CD4-positive, CD25-positive, alpha-beta regulatory T cell (primary cell): ENCODE measurements around the gene TIAM1. TPM values are rescaled to one million over a fixed set of nuclear protein-coding genes. Genes with fewer than 3 reads are reported as not detected.

Experiments used
- ATAC-seq, 2 donors: fragments of 150-1000 bp; cut with Tn5 transposase; one replicate each; pipeline ENCODE4 v1.10.0; 2021; ENCODE audit warnings: low read depth in 2 of 2, moderate number of reproducible peaks in 2 of 2, moderate library complexity in 1 of 2
- DNase-seq, 3 donors: peaks; one replicate each; pipeline versions ENCODE4 v3.0.0 to v3.0.0-alpha.2; 2012 to 2022; ENCODE audit warnings: mixed read lengths in 1 of 3
- H3K27ac ChIP-seq: one replicate; pipeline ENCODE4 v1.7.0; 2013; ENCODE audit warnings: mild to moderate bottlenecking, low read length; ENCODE audit not compliant: insufficient read depth, poor library complexity, severe bottlenecking
- H3K27me3 ChIP-seq: one replicate; pipeline ENCODE4 v1.7.0; 2013; ENCODE audit warnings: low read length; ENCODE audit not compliant: control insufficient read depth, insufficient read depth
- H3K36me3 ChIP-seq: one replicate; pipeline ENCODE4 v1.7.0; 2013; ENCODE audit warnings: mild to moderate bottlenecking, low read length, moderate library complexity; ENCODE audit not compliant: control insufficient read depth, insufficient read depth
- H3K4me1 ChIP-seq: 2 replicates; pipeline ENCODE4 v1.7.0; 2013; ENCODE audit warnings: mild to moderate bottlenecking, low read length; ENCODE audit not compliant: insufficient read depth, control insufficient read depth, poor library complexity, severe bottlenecking
- H3K4me3 ChIP-seq: one replicate; pipeline ENCODE4 v1.7.0; 2013; ENCODE audit warnings: low read depth, mild to moderate bottlenecking, low read length, moderate library complexity
- H3K9me3 ChIP-seq, 2 experiments: 1 replicate in 1 of 2; 2 replicates in 1 of 2; pipeline ENCODE4 v1.7.0; 2013; ENCODE audit warnings: low read length in 2 of 2, mild to moderate bottlenecking in 1 of 2, moderate library complexity in 1 of 2; ENCODE audit not compliant: control insufficient read depth in 2 of 2
- H3K27ac Mint-ChIP-seq, 3 donors: one replicate each; pipeline ENCODE4 v1.8.0; 2020 to 2022; ENCODE audit warnings: mild to moderate bottlenecking in 3 of 3, mixed read lengths in 3 of 3, moderate library complexity in 2 of 3
- H3K27me3 Mint-ChIP-seq: one replicate; pipeline ENCODE4 v1.8.0; 2022; ENCODE audit warnings: mild to moderate bottlenecking, mixed read lengths
- H3K36me3 Mint-ChIP-seq: one replicate; pipeline ENCODE4 v1.8.0; 2020; ENCODE audit warnings: mixed read lengths
- H3K4me1 Mint-ChIP-seq, 4 donors: one replicate each; pipeline ENCODE4 v1.8.0; 2020 to 2022; ENCODE audit warnings: mixed read lengths in 4 of 4, mild to moderate bottlenecking in 1 of 4
- H3K4me3 Mint-ChIP-seq, 4 donors: one replicate each; pipeline ENCODE4 v1.8.0; 2020 to 2022; ENCODE audit warnings: mild to moderate bottlenecking in 4 of 4, mixed read lengths in 4 of 4, moderate library complexity in 3 of 4
- H3K9me3 Mint-ChIP-seq, 7 donors: one replicate each; pipeline ENCODE4 v1.8.0; 2020 to 2022; ENCODE audit warnings: mixed read lengths in 7 of 7, mild to moderate bottlenecking in 3 of 7, moderate library complexity in 2 of 7
- polyA plus RNA-seq, 4 donors: library from polyadenylated mRNA; unstranded; fragments of 300-500 nt; fragmentation: Illumina TruSeq; gene quantifications; one replicate each; pipeline ENCODE4 v1.2.3, GENCODE V29; 2021
- total RNA-seq: library from RNA; stranded (reverse); gene quantifications from one replicate; pipeline ENCODE4 v1.2.3, GENCODE V29; 2022

The TIAM1 gene
- total and polyA plus RNA-seq, 5 donors from 2014 or later = 31.1 to 142 (median 35.2) TPM

DNA sequence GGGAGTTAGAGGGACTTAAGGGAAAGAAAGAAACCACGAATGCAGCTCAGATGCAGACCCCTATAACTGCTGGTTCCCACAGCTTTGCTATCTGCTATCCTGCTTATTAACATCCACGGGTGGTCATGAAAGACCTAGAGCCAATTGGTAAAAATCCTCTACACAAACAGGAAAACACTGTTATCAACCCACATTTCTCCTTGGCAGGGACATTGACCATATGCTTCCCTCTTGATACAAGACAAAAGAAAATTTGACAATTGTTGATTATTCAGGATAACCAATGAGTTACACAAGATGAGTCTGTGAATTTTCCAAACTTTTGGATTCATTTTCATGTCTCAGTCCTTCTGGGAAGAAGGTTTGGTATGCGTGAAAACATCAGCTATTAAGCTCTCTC, 90.4 kb downstream of the TIAM1 start:
- no peaks in the 10 kb centered on the region for H3K36me3 ChIP-seq
- H3K4me1 ChIP-seq = no peaks in the 10 kb centered on the region
- H3K27me3 Mint-ChIP-seq = no peaks in the 10 kb centered on the region
- ATAC-seq (no peak), DNase-seq (no peak)
- H3K36me3 Mint-ChIP-seq = no peaks in the 10 kb centered on the region
- H3K9me3 ChIP-seq = no peaks in the 10 kb centered on the region
- peaks cover 0 to 2% (median 0%) of the 10 kb centered on the region in 4 donors for H3K4me1 Mint-ChIP-seq
- no peak overlapping the region for H3K27ac ChIP-seq
- no peak overlapping the region for H3K27ac Mint-ChIP-seq
- no peak overlapping the region for H3K4me3 ChIP-seq
- H3K27me3 ChIP-seq = peaks cover 5% of the 10 kb centered on the region
- H3K4me3 Mint-ChIP-seq = no peak overlapping the region
- peaks cover 0 to 2% (median 0%) of the 10 kb centered on the region in 7 donors for H3K9me3 Mint-ChIP-seq

DNA sequence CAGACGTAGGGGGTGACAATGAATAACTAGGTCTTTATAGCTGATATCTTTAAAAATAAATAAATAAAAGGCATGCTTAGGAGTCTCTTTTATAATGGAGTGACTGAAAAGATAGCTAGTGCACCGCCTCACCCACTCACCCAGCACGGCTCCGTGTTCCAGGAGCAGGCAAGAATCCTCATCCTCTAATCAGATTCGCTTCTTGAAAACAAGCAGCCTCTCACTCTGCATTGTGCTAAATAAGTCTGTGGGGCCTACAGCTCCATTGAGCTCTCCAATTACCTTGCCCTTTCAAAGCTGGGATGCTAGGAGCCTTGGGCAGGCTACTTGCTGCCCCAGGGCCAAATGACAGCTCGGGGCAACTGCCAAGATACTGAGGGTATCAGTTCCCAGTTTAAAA, 91.5 kb downstream of the TIAM1 start:
- no peak for ATAC-seq
- Histone ChIP-seq H3K4me1 (no peaks in the 10 kb centered on the region), H3K27me3 (peaks cover 5% of the 10 kb centered on the region), H3K9me3 (no peaks in the 10 kb centered on the region), H3K27ac (no peak overlapping the region), H3K36me3 (no peaks in the 10 kb centered on the region), H3K4me3 (no peak overlapping the region)
- Mint-ChIP-seq H3K4me1 (peaks cover 0 to 2% (median 0%) of the 10 kb centered on the region in 4 donors), H3K4me3 (no peak overlapping the region), H3K27ac (no peak overlapping the region), H3K27me3 (no peaks in the 10 kb centered on the region), H3K36me3 (no peaks in the 10 kb centered on the region), H3K9me3 (peaks cover 0 to 2% (median 0%) of the 10 kb centered on the region in 7 donors)
- no peak for DNase-seq

DNA sequence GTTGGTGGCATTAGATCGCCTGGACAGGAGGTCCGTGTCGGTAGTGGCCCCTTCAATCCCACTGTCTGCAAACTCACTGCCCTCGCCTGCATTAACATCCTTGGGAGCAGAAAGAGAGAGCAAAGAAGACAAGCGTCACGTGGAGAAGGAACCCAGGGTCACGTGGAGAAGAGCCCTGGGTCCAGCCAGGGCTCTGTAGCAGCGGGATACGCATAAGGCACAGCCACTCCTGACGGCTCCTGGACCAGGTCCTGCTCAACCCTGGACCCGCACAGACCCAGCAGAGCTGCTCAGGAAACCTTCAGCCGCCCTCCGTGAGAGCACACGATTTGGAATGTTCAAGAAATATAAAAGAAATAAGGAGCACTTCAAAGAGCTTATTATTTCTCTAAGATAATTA, 92.0 kb downstream of the TIAM1 start:
- H3K4me3 Mint-ChIP-seq = no peak overlapping the region
- no peak for DNase-seq

DNA sequence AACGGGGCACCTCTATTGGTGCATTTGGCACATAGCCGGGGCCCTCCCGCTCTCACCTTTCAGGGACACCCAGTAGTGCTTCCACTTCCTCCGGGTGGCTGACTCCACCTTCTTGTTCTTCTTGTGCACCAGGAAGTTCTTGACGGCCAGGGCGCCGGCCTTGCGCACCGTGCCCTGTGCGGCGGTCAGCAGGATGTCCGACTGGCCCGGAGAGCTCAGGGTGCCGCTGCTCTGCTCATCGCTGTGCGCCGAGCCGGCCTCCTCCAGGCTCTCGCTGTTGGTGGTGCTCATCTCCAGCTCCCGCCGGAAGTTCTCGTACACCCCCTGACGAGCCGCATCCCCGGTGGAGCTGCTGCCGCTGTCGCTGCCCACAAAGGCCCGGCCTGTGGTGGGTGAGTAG, 92.4 kb downstream of the TIAM1 start:
- H3K27ac ChIP-seq = no peak overlapping the region
- Mint-ChIP-seq H3K9me3 (peaks cover 0 to 2% (median 0%) of the 10 kb centered on the region in 7 donors), H3K27ac (no peak overlapping the region), H3K4me3 (no peak overlapping the region), H3K4me1 (no peaks in the 10 kb centered on the region), H3K27me3 (no peaks in the 10 kb centered on the region), H3K36me3 (no peaks in the 10 kb centered on the region)
- DNase-seq (no peak), ATAC-seq (no peak)
- no peaks in the 10 kb centered on the region for H3K36me3 ChIP-seq
- H3K4me1 ChIP-seq = no peaks in the 10 kb centered on the region
- H3K9me3 ChIP-seq = no peaks in the 10 kb centered on the region
- H3K4me3 ChIP-seq = no peak overlapping the region
- H3K27me3 ChIP-seq = no peaks in the 10 kb centered on the region

More for the DNA sequence above, 92.0 kb downstream of the TIAM1 start:
- Histone ChIP-seq H3K4me1 (no peaks in the 10 kb centered on the region), H3K4me3 (no peak overlapping the region), H3K9me3 (no peaks in the 10 kb centered on the region), H3K27ac (no peak overlapping the region), H3K27me3 (peaks cover 2% of the 10 kb centered on the region), H3K36me3 (no peaks in the 10 kb centered on the region)
- Mint-ChIP-seq H3K4me1 (no peaks in the 10 kb centered on the region), H3K27ac (no peak overlapping the region), H3K36me3 (no peaks in the 10 kb centered on the region), H3K9me3 (peaks cover 0 to 2% (median 0%) of the 10 kb centered on the region in 7 donors), H3K27me3 (no peaks in the 10 kb centered on the region)
- ATAC-seq = no peak

DNA sequence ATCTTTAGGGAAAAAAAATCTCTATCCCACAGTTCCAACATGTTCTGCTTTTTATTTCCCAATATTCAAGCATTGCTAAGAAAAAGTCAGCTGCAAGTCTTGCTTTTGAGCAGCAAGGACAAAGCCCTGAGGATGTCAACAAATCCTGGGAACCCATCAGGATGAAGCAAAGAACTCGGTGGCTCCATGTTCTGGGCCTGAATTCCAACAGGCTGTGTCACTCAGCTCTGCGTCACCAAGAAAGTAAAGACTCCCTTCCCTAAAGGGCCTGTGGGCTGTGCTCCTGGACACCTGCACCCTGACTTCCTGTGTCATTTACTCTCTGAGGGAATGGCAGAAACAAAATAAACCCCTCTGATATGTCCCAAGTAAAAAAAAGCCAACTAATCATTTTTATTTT, 95.5 kb downstream of the TIAM1 start:
- Mint-ChIP-seq H3K9me3 (peaks cover 0 to 8% (median 5%) of the 10 kb centered on the region in 7 donors), H3K27me3 (no peaks in the 10 kb centered on the region), H3K27ac (no peak overlapping the region), H3K36me3 (peaks cover 3% of the 10 kb centered on the region), H3K4me1 (no peaks in the 10 kb centered on the region), H3K4me3 (no peak overlapping the region)
- Histone ChIP-seq H3K36me3 (no peaks in the 10 kb centered on the region), H3K27me3 (no peaks in the 10 kb centered on the region), H3K9me3 (peaks cover 0 to under 1% of the 10 kb centered on the region in 2 experiments), H3K27ac (no peak overlapping the region), H3K4me1 (no peaks in the 10 kb centered on the region), H3K4me3 (no peak overlapping the region)
- no peak for DNase-seq
- ATAC-seq = no peak

DNA sequence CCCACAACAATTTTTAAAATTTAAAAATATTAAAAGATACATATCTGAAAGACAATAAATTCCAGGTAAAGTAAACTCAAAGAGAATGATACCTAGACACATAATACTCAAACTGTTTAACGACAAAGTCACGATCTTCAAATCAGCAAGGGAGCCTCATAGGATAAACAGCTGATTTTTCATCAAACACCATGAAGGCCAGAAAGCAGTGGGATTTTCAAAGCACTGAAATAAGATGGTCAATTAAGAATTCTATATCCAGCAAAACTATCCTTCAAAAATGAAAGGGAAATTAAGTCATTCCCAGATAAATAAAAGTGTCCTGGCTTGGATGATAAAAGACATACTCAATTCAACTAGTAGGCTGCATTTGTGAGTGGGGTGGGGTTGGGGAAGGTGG, 100.5 kb downstream of the TIAM1 start:
- Mint-ChIP-seq H3K27ac (no peak overlapping the region), H3K9me3 (peaks cover 2 to 29% (median 11%) of the 10 kb centered on the region in 7 donors), H3K4me1 (no peaks in the 10 kb centered on the region), H3K27me3 (no peaks in the 10 kb centered on the region), H3K36me3 (peaks cover 12% of the 10 kb centered on the region), H3K4me3 (no peak overlapping the region)
- no peak overlapping the region for H3K4me3 ChIP-seq
- no peak for DNase-seq
- H3K4me1 ChIP-seq = no peaks in the 10 kb centered on the region
- no peak for ATAC-seq
- peaks cover 0 to 8% of the 10 kb centered on the region in 2 experiments for H3K9me3 ChIP-seq
- no peaks in the 10 kb centered on the region for H3K36me3 ChIP-seq
- H3K27ac ChIP-seq = no peak overlapping the region
- no peaks in the 10 kb centered on the region for H3K27me3 ChIP-seq

DNA sequence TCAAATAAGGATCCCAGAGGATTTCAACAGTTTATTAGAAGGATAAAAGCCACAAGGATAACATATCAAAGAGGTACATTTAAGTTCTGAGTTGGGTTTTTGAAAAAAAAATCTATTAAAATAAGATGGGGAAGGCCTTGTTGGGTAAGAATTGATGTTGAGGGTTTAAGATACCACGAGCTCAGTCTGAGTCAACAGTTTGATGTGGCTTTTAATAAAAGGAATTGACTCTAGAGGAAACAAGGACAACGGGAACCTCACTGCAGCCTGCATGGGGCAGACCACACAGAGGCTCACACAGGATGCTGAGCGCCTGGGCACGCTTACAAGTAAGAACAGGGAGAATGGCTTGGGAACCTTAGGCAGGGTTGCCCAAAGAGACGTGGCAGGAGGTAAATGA, 107.5 kb downstream of the TIAM1 start:
- Histone ChIP-seq H3K4me3 (no peak overlapping the region), H3K4me1 (no peaks in the 10 kb centered on the region), H3K27ac (no peak overlapping the region), H3K9me3 (peaks cover 0 to 3% of the 10 kb centered on the region in 2 experiments), H3K27me3 (no peaks in the 10 kb centered on the region), H3K36me3 (no peaks in the 10 kb centered on the region)
- H3K4me1 Mint-ChIP-seq = peaks cover 0 to 3% (median 0%) of the 10 kb centered on the region in 4 donors
- ATAC-seq (peak in 1 of 2 donors; percentile 37), DNase-seq (peak in 1 of 3 donors; percentile 24)
- peaks cover 13% of the 10 kb centered on the region for H3K36me3 Mint-ChIP-seq
- no peaks in the 10 kb centered on the region for H3K27me3 Mint-ChIP-seq
- no peak overlapping the region for H3K4me3 Mint-ChIP-seq
- peak overlapping the region in 1 of 3 donors; percentile 40 for H3K27ac Mint-ChIP-seq
- peaks cover 0 to 15% (median 6%) of the 10 kb centered on the region in 7 donors for H3K9me3 Mint-ChIP-seq

DNA sequence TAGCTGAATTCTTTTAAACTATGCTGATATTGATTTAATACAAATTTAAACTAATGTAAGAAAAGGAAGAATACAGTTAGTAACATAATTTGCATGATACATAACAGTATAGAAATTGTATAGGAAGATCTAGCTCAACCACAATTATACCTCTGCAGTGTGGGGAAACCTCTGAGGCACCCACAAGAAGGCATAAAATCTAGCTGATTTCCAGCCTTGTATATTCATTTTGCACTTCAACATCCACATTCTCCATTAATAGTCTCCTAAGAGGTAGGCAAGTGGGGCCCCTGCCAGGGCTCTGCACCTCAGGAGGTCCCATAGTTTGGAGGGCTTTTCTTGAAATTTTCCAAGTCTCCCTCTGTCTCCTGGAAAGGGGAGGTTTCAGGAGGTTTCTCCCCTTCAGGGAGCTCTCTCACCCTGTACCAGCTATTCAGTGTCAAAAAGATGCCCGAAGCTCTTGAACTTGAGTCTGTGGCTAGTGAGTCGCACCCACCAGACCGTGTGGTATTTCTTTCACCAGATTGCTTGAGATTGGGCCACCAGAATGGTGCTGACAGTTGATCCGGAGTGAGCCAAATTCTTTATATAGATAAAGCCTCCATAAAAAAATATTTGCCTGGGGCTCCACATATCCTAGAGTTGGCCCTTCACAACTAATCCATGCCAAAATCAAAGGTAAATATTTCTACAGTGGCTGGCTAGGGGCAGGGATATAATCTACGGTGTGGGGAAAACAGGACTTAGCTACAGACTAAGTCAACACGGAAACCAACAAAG, 108.2 kb downstream of the TIAM1 start:
- no peak for DNase-seq
- Histone ChIP-seq H3K27me3 (no peaks in the 10 kb centered on the region), H3K36me3 (no peaks in the 10 kb centered on the region), H3K4me3 (no peak overlapping the region), H3K4me1 (no peaks in the 10 kb centered on the region), H3K9me3 (peaks cover 0 to 3% of the 10 kb centered on the region in 2 experiments), H3K27ac (no peak overlapping the region)
- Mint-ChIP-seq H3K36me3 (peaks cover 10% of the 10 kb centered on the region), H3K4me3 (no peak overlapping the region), H3K4me1 (peaks cover 0 to 3% (median 0%) of the 10 kb centered on the region in 4 donors), H3K27ac (peak overlapping the region in 1 of 3 donors; percentile 40), H3K27me3 (no peaks in the 10 kb centered on the region), H3K9me3 (peaks cover 0 to 11% (median 5%) of the 10 kb centered on the region in 7 donors)
- no peak for ATAC-seq
